Ramos (cell line): ENCODE results near the gene VCAN.

ENCODE experiments used
- in situ Hi-C: fragments of 300-500 bp; cut with MboI; formaldehyde crosslinking; loops from one replicate; pipeline ENCODE4 v1.14.3; 2022; ENCODE audit warnings: low sequenced_read_pairs; ENCODE audit not compliant: unreplicated experiment

Gene VCAN

DNA sequence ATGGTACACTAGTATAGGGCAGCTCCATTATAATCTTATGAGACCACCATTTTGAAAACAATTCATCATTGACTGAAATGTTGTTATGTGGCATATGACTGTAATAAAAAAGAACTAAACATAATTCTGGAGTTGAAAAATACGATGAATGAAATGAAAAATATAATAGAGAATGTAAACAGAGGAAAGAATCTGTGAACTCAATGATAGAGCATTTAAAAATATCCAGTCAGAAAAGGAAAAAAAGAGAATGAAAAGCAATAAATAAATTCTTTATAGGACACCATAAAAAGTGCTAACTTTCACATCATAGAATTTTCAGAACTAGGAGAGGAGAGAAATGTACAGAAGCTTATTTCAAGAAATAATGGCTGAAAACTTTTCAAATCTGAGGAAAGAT is 17.6 kb upstream of the VCAN start:
- in situ Hi-C loops, result no loop called here

- in situ Hi-C loops, result no loop called here
These were observed 7.3 kb upstream of the VCAN start for GRCh38 chr5:83464261-83464660.

DNA sequence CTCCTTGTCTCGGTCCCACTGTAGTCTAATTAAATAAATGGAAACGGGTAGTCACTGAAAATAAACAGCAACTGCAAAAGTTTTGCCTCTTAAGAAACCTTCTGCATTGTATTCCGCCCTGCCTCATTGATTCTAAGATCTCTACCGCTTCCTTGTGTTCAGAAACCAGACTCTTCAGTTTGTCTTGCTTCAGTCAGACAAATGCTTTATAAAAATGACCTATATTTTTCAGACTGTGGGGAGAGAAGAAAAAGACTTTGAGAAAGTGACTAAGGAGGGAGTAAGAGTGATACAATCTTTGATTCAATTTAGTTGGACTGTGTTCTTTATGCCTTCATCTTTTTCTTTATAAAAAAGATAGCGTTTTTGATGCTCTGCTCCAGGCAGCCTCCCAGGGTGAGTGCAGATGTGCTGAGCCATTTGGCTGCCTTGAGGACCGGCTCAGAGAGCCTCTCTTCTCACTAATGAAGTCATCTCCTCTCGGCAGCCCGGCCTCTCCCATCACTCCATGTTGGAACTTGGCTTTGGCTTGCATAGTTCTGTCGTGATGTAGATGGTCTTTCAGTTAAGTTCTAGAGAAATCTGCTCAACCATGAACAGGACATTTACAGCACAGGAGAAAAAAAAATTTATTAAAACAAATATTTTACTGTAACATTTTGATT is 4.0 kb upstream of the VCAN start:
- in situ Hi-C loops, result no loop called here

DNA sequence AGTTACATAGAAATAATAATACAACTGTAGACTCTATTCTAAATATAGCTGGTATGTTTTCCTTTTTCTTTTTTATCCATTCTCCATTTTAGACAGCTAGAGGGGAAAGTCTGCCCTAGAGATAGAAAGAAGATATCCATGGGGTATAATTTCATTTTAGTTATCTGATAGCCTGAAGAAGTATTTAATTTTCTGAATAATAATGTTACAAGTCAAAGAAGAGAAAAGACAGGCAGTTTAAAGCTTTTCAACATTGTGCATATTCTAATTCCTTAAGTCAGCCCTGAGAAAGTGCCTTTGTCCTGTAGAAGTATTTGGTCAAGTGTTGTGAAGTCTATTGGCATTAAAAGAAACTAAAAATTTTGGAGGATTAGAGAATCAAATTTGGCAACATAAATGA is 2.5 kb upstream of the VCAN start:
- in situ Hi-C loops, result no loop called here

- in situ Hi-C loops, result no loop called here
These were observed 779 bp upstream of the VCAN start for GRCh38 chr5:83470526-83471404.

- in situ Hi-C loops, result no loop called here
These were observed 616 bp downstream of the VCAN start for GRCh38 chr5:83472213-83472507.

DNA sequence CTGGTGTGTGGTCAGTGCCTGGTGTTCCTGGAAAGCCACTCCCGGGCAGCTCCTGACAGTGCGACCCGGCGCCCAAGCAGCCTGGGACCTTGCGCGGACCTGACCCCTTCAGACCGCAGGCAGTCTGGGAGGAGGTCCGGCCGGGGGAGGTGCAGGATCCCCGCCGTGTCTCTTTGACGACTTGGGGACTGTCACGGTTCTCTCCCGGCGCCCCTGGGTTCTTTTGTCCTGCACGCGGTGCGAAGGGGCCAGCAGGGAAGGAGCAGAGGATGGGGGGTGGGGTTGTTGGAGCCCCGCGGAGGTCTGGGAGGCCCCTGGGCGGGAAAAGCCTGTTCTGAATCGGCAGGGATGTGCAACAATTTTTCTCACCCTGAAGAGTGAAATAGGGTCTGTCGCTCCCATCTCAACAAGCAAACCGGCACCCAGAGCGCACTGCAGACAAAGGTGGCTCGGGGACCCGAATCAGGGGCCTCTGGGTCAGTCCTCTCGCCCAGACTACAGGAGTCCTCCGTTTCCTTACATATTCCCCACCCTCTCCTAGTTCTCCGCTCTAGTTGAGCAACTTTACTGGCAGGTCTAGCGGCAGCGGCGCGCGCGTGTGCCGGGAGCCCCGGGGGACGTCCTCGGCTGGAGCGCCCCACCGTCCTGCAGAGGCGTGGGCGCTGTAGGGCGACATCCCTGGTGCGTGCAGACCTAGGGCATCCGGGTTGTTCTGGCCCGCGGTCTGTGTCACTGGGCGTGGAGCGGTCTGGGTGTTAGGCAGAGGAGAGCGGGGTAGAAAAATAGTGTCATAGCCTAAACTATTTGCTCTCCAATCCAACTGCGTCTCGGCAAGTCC is 1.2 kb downstream of the VCAN start:
- in situ Hi-C loops, result no loop called here

- in situ Hi-C loops, result no loop called here
These were observed 2.0 kb downstream of the VCAN start for GRCh38 chr5:83473346-83474160.

- in situ Hi-C loops, result no loop called here
These were observed 2.7 kb downstream of the VCAN start for GRCh38 chr5:83474161-83474796.

GRCh38 chr5:83474991-83475390 is 3.4 kb downstream of the VCAN start:
- in situ Hi-C loops, result no loop called here

GRCh38 chr5:83475391-83475863 is 3.9 kb downstream of the VCAN start:
- in situ Hi-C loops, result no loop called here

- in situ Hi-C loops, result no loop called here
These were observed 4.6 kb downstream of the VCAN start for GRCh38 chr5:83475935-83476814.

- in situ Hi-C loops, result no loop called here
These were observed 11.4 kb downstream of the VCAN start for GRCh38 chr5:83482961-83483360.

GRCh38 chr5:83484294-83484693 is 12.8 kb downstream of the VCAN start:
- in situ Hi-C loops, result no loop called here

- in situ Hi-C loops, result no loop called here
These were observed 14.3 kb downstream of the VCAN start for GRCh38 chr5:83485842-83486241.

- in situ Hi-C loops, result no loop called here
These were observed 15.6 kb downstream of the VCAN start for GRCh38 chr5:83487155-83487554.

- in situ Hi-C loops, result no loop called here
These were observed 16.7 kb downstream of the VCAN start for GRCh38 chr5:83488271-83488670.

- in situ Hi-C loops, result no loop called here
These were observed 17.3 kb downstream of the VCAN start for GRCh38 chr5:83488821-83489220.

GRCh38 chr5:83490203-83490602 is 18.7 kb downstream of the VCAN start:
- in situ Hi-C loops, result no loop called here
